ENCODE measurements around the gene PRG3. TPM values are rescaled to one million over a fixed set of nuclear protein-coding genes. Genes with fewer than 3 reads are reported as not detected.

The PRG3 gene
- total RNA-seq, 6 experiments from 2014 or later = not detected

GRCh38 chr11:57402188-57403002 is 21.4 kb upstream of the PRG3 start:
- 71% methylated on average over 4 of the region's 6 CpGs for WGBS (ENCODE audit: insufficient coverage, low coverage, low lambda C conversion rate, missing lambda C conversion rate)
- TF ChIP-seq CTCF (IDR thresholded peaks at IDR 0.05) = no peak
- no peak for TF ChIP-seq POLR2A (IDR thresholded peaks at IDR 0.05)
- Histone ChIP-seq H3K4me3 (no peak overlapping the region), H3K27me3 (no peaks in the 10 kb centered on the region), H3K36me3 (peaks cover 0 to 10% (median 4%) of the 10 kb centered on the region in 4 donors), H3K9me3 (no peaks in the 10 kb centered on the region), H3K4me1 (peaks cover 0 to 5% (median 2%) of the 10 kb centered on the region in 4 donors), H3K27ac (no peak overlapping the region)
- intact Hi-C loops (cut with DNase I) = no loop called here
- ATAC-seq (no peak), DNase-seq (no peak)

GRCh38 chr11:57399972-57400578 is 19.1 kb upstream of the PRG3 start:
- WGBS (ENCODE audit: insufficient coverage, low coverage, low lambda C conversion rate, missing lambda C conversion rate) = 39% methylated on average over 2 of the region's 4 CpGs
- Histone ChIP-seq H3K36me3 (no peaks in the 10 kb centered on the region), H3K4me3 (no peak overlapping the region), H3K27ac (no peak overlapping the region), H3K9me3 (no peaks in the 10 kb centered on the region), H3K27me3 (no peaks in the 10 kb centered on the region), H3K4me1 (peaks cover 0 to 12% (median 2%) of the 10 kb centered on the region in 4 donors)
- ATAC-seq = peak; percentile 57 to 65 (median 64)
- TF ChIP-seq POLR2A (IDR thresholded peaks at IDR 0.05) = no peak
- TF ChIP-seq CTCF (IDR thresholded peaks at IDR 0.05) = no peak
- intact Hi-C loops (cut with DNase I) = no loop called here
- DNase-seq = no peak

GRCh38 chr11:57399221-57399620 is 18.3 kb upstream of the PRG3 start:
- no peak for DNase-seq

GRCh38 chr11:57397394-57397990 is 16.5 kb upstream of the PRG3 start:
- H3K9me3 ChIP-seq = no peaks in the 10 kb centered on the region
- ATAC-seq (no peak), DNase-seq (no peak)
- H3K27ac ChIP-seq = no peak overlapping the region
- H3K4me3 ChIP-seq = no peak overlapping the region
- H3K36me3 ChIP-seq = no peaks in the 10 kb centered on the region
- intact Hi-C loops (cut with DNase I) = no loop called here
- TF ChIP-seq POLR2A (IDR thresholded peaks at IDR 0.05) = no peak
- no peak for TF ChIP-seq CTCF (IDR thresholded peaks at IDR 0.05)
- 82% methylated on average over 4 of the region's 4 CpGs for WGBS (ENCODE audit: insufficient coverage, low coverage, low lambda C conversion rate, missing lambda C conversion rate)
- H3K4me1 ChIP-seq = peaks cover 0 to 12% (median 2%) of the 10 kb centered on the region in 4 donors
- no peaks in the 10 kb centered on the region for H3K27me3 ChIP-seq

More at GRCh38 chr11:57399221-57399620, 18.3 kb upstream of the PRG3 start:
- Histone ChIP-seq H3K4me3 (no peak overlapping the region), H3K9me3 (no peaks in the 10 kb centered on the region), H3K36me3 (no peaks in the 10 kb centered on the region), H3K4me1 (peaks cover 0 to 12% (median 2%) of the 10 kb centered on the region in 4 donors), H3K27ac (no peak overlapping the region), H3K27me3 (no peaks in the 10 kb centered on the region)
- TF ChIP-seq POLR2A (IDR thresholded peaks at IDR 0.05) (no peak), CTCF (IDR thresholded peaks at IDR 0.05) (no peak)
- ATAC-seq = no peak
- 85% methylated on average over 5 of the region's 5 CpGs for WGBS (ENCODE audit: insufficient coverage, low coverage, low lambda C conversion rate, missing lambda C conversion rate)
- intact Hi-C loops (cut with DNase I) = no loop called here

Measured in right lobe of liver (tissue), 6 donors.